ENCODE data around the gene DOCK7. TPM values are rescaled to one million over a fixed set of nuclear protein-coding genes. Genes with fewer than 3 reads are reported as not detected.

The DOCK7 gene
- total RNA-seq, 1 experiment from 2014 or later: 70.1 TPM

DNA sequence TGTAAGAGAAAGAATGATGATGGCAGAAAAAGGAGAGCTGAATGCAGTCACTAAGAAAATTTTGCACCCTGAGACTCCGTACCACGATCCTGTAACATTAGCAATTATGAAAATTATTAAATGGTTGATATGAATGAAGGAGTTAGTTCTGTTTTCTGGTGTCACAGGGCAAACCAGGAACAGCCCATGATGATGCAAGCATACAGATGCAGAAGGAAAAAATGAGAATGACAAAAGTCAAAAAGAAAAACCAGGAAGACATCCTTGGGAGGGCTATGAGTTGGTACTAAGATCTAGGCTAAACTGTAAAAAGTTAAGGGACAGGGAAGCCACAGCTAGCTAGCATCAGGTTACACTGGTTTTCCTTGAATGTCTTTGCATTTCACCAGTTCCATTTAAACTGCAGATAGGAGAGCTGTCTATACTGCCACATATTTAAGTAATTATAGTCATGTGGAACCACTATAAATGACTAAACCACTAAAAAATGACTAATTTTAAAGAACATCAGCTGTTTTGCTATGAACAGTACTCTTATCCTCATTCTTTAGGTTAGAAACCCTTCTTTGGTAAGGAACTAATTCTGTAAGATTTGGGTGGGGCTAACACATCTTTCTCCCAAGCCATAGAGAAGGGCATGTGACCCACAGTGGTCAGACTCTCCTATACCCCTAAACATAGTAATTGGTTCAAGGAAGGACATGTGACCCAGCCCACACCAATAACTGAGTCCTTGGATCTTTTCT lies 11.4 kb downstream of the DOCK7 start:
- H3K9me2 ChIP-seq (replicated peaks; ENCODE audit: low read length): no peaks in the 10 kb centered on the region
- no peaks in the 10 kb centered on the region for H3K27me3 ChIP-seq (ENCODE audit: low read length)
- no peak overlapping the region for H3K27ac ChIP-seq (ENCODE audit: low read length)
- H3K9ac ChIP-seq (ENCODE audit: low read length): no peak overlapping the region
- no peak overlapping the region for H2AFZ ChIP-seq (ENCODE audit: low read length)
- intact Hi-C loops (cut with micrococcal nuclease): no loop called here
- no peaks in the 10 kb centered on the region for H3K9me3 ChIP-seq (ENCODE audit: low read length)
- ATAC-seq (peak; percentile 53), DNase-seq (peak; percentile 25)
- peaks cover 10% of the 10 kb centered on the region; the same call in 1 of the 2 replicates for H4K20me1 ChIP-seq (ENCODE audit: low read length)
- TF ChIP-seq EZH2 (IDR thresholded peaks at IDR 0.05; ENCODE audit: low read length, unreplicated experiment) (no peak), EZH2phosphoT487 (IDR thresholded peaks at IDR 0.05; ENCODE audit: borderline replicate concordance, low read length) (no peak)
- TF ChIP-seq, protein P1, sequence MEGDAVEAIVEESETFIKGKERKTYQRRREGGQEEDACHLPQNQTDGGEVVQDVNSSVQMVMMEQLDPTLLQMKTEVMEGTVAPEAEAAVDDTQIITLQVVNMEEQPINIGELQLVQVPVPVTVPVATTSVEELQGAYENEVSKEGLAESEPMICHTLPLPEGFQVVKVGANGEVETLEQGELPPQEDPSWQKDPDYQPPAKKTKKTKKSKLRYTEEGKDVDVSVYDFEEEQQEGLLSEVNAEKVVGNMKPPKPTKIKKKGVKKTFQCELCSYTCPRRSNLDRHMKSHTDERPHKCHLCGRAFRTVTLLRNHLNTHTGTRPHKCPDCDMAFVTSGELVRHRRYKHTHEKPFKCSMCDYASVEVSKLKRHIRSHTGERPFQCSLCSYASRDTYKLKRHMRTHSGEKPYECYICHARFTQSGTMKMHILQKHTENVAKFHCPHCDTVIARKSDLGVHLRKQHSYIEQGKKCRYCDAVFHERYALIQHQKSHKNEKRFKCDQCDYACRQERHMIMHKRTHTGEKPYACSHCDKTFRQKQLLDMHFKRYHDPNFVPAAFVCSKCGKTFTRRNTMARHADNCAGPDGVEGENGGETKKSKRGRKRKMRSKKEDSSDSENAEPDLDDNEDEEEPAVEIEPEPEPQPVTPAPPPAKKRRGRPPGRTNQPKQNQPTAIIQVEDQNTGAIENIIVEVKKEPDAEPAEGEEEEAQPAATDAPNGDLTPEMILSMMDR (conservative IDR thresholded peaks at IDR 0.05; ENCODE audit: low read depth, low read length): no peak
- no TSS peak for BruUV-seq (replicated peaks)
- POLR2A ChIA-PET (ENCODE audit: unreplicated experiment): interaction anchor here (0.7 kb wide), 1 partner anchor 59 kb away, joined by 3 read pairs; no protein-coding TSS in a partner anchor
- CTCF ChIA-PET: no interaction called here
- no peak overlapping the region for H3K4me3 ChIP-seq (ENCODE audit: low read length)
- peaks cover 7% of the 10 kb centered on the region; the same call in 1 of the 2 replicates for H3K4me1 ChIP-seq (ENCODE audit: insufficient read depth, low read length)
- H3F3A ChIP-seq (ENCODE audit: low read length, unreplicated experiment): no peaks in the 10 kb centered on the region
- H3K4me2 ChIP-seq (ENCODE audit: low read length): no peak overlapping the region
- H3K36me3 ChIP-seq (ENCODE audit: low read depth, low read length): no peaks in the 10 kb centered on the region
- H3K79me2 ChIP-seq (ENCODE audit: low read length): peaks cover 74% of the 10 kb centered on the region

DNA sequence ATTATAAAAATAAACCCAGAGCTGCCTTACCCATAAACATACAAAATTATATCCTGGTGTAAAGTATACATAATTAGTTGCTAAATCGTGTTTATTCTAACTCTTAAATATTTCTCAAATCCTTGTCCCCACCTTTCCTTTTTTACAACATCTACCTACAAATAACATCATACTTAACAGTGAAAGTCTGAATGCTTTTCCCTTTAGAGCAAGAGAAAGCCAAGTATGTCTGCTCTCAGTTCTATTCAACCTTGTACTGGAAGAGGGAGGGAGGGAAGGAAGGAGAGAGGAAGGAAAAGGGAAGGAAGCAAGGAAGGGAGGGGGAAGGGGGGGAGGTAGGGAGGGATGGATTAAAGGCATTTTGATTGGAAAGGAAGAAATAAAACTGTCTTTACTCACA lies 14.6 kb downstream of the DOCK7 start:
- no peaks in the 10 kb centered on the region for H3K27me3 ChIP-seq (ENCODE audit: low read length)
- no peak overlapping the region for H3K9ac ChIP-seq (ENCODE audit: low read length)
- no peaks in the 10 kb centered on the region for H3F3A ChIP-seq (ENCODE audit: low read length, unreplicated experiment)
- ChIA-PET POLR2A (ENCODE audit: unreplicated experiment) (no interaction called here), CTCF (no interaction called here)
- H3K9me3 ChIP-seq (ENCODE audit: low read length): no peaks in the 10 kb centered on the region
- DNase-seq (no peak), ATAC-seq (no peak)
- peaks cover 7% of the 10 kb centered on the region; the same call in 1 of the 2 replicates for H3K4me1 ChIP-seq (ENCODE audit: insufficient read depth, low read length)
- H4K20me1 ChIP-seq (ENCODE audit: low read length): peaks cover 10% of the 10 kb centered on the region; the same call in 1 of the 2 replicates
- H3K27ac ChIP-seq (ENCODE audit: low read length): no peak overlapping the region
- intact Hi-C loops (cut with micrococcal nuclease): no loop called here
- H3K9me2 ChIP-seq (replicated peaks; ENCODE audit: low read length): no peaks in the 10 kb centered on the region
- no peak for TF ChIP-seq EZH2phosphoT487 (IDR thresholded peaks at IDR 0.05; ENCODE audit: borderline replicate concordance, low read length)
- no peak for TF ChIP-seq EZH2 (IDR thresholded peaks at IDR 0.05; ENCODE audit: low read length, unreplicated experiment)
- TF ChIP-seq, protein P1 (conservative IDR thresholded peaks at IDR 0.05; ENCODE audit: low read depth, low read length): no peak
- BruUV-seq (replicated peaks): no TSS peak
- peaks cover 78% of the 10 kb centered on the region for H3K79me2 ChIP-seq (ENCODE audit: low read length)
- no peak overlapping the region for H3K4me3 ChIP-seq (ENCODE audit: low read length)
- no peaks in the 10 kb centered on the region for H3K36me3 ChIP-seq (ENCODE audit: low read depth, low read length)
- H2AFZ ChIP-seq (ENCODE audit: low read length): no peak overlapping the region
- H3K4me2 ChIP-seq (ENCODE audit: low read length): no peak overlapping the region

DNA sequence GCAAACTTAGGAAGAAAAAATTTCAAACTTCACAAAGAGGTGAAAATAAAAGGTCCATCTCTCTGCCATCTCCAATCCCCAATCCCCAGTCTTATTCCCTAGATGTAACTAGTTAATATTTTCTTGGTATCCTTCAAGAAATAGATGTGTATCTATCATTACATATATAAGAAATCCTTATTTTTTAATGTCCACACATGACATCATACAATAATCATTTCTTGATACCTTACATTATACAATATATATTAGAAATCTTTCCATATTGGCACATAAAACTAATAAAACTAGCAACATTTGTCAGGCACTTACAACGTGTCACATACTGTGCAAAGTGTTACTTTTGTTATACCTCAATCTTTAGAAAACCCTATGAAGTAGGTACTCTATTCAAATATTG lies 16.2 kb downstream of the DOCK7 start:
- no peak for DNase-seq
- H3K4me3 ChIP-seq (ENCODE audit: low read length): no peak overlapping the region
- no peaks in the 10 kb centered on the region for H3K36me3 ChIP-seq (ENCODE audit: low read depth, low read length)
- no peak for ATAC-seq
- H3F3A ChIP-seq (ENCODE audit: low read length, unreplicated experiment): no peaks in the 10 kb centered on the region
- ChIA-PET CTCF (no interaction called here), POLR2A (ENCODE audit: unreplicated experiment) (no interaction called here)
- TF ChIP-seq, protein P1 (conservative IDR thresholded peaks at IDR 0.05; ENCODE audit: low read depth, low read length): no peak
- TF ChIP-seq EZH2phosphoT487 (IDR thresholded peaks at IDR 0.05; ENCODE audit: borderline replicate concordance, low read length): no peak
- TF ChIP-seq EZH2 (IDR thresholded peaks at IDR 0.05; ENCODE audit: low read length, unreplicated experiment): no peak
- no peak overlapping the region for H3K9ac ChIP-seq (ENCODE audit: low read length)
- no peak overlapping the region for H2AFZ ChIP-seq (ENCODE audit: low read length)
- H3K4me1 ChIP-seq (ENCODE audit: insufficient read depth, low read length): peaks cover 5% of the 10 kb centered on the region; the same call in 1 of the 2 replicates
- intact Hi-C loops (cut with micrococcal nuclease): no loop called here
- H4K20me1 ChIP-seq (ENCODE audit: low read length): peaks cover 4% of the 10 kb centered on the region; the same call in 1 of the 2 replicates
- H3K4me2 ChIP-seq (ENCODE audit: low read length): no peak overlapping the region
- no peaks in the 10 kb centered on the region for H3K9me3 ChIP-seq (ENCODE audit: low read length)
- no peak overlapping the region for H3K27ac ChIP-seq (ENCODE audit: low read length)
- no peaks in the 10 kb centered on the region for H3K9me2 ChIP-seq (replicated peaks; ENCODE audit: low read length)
- H3K79me2 ChIP-seq (ENCODE audit: low read length): peaks cover 72% of the 10 kb centered on the region
- H3K27me3 ChIP-seq (ENCODE audit: low read length): no peaks in the 10 kb centered on the region
- no TSS peak for BruUV-seq (replicated peaks)
